ENCODE data around the gene ANAPC7.
"Not testable (repeated sequence)": the region's sequence is repeated elsewhere in the genome, so short reads cannot be mapped to it uniquely, and the experiment has no call there.

Gene ANAPC7

DNA sequence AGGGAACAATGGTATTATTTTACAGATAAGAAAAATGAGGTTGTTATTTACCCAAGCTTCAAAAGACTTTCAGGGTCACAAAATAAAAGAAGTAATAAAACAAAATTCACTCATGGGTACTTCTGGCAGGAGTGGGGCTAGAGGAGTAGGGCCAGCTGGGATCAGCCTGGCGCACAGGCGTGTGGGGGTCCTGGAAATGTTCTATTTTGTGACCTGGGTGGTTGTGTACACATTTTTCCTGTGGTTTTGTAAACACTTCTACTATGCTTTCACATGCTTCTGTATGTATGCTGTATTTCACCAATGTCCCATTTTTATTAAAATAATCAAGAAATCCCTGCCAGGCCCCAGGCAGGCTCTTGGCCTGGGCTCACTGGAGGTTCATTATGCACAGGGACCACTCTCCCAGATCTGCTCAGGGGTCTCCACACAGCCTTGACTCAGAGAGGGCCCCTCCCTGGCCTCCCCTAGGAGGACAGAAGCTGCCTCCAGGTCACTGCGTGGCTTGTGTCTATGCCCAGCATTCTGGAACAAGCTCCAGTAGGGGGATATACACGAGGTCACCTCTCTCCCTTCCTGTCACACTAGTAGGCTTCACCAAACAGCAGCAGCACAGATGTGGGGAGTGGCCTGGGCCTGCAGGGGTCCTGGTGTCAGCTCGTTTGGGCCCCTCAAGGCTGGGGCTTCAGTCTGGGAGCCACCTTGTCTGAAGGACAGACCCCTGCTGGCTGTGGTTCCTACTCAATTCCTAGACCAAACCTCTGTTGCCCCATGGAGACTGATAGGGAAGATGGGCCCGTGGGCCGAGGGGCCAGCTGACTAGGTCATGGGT, 37.8 kb downstream of the ANAPC7 start:
- DNase-seq (ENCODE audit: low read depth): no peak
- TF ChIP-seq, protein P1, sequence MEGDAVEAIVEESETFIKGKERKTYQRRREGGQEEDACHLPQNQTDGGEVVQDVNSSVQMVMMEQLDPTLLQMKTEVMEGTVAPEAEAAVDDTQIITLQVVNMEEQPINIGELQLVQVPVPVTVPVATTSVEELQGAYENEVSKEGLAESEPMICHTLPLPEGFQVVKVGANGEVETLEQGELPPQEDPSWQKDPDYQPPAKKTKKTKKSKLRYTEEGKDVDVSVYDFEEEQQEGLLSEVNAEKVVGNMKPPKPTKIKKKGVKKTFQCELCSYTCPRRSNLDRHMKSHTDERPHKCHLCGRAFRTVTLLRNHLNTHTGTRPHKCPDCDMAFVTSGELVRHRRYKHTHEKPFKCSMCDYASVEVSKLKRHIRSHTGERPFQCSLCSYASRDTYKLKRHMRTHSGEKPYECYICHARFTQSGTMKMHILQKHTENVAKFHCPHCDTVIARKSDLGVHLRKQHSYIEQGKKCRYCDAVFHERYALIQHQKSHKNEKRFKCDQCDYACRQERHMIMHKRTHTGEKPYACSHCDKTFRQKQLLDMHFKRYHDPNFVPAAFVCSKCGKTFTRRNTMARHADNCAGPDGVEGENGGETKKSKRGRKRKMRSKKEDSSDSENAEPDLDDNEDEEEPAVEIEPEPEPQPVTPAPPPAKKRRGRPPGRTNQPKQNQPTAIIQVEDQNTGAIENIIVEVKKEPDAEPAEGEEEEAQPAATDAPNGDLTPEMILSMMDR (IDR thresholded peaks at IDR 0.05; ENCODE audit: low read length, missing control alignments): no peak
- H3K4me3 ChIP-seq (replicated peaks; ENCODE audit: low read depth, low read length): no peak overlapping the region

GRCh38 chr12:110361216-110361615, 42.3 kb downstream of the ANAPC7 start:
- DNase-seq (ENCODE audit: low read depth): no peak
- TF ChIP-seq, protein P1 (IDR thresholded peaks at IDR 0.05; ENCODE audit: low read length, missing control alignments): no peak
- H3K4me3 ChIP-seq (replicated peaks; ENCODE audit: low read depth, low read length): no peak overlapping the region

DNA sequence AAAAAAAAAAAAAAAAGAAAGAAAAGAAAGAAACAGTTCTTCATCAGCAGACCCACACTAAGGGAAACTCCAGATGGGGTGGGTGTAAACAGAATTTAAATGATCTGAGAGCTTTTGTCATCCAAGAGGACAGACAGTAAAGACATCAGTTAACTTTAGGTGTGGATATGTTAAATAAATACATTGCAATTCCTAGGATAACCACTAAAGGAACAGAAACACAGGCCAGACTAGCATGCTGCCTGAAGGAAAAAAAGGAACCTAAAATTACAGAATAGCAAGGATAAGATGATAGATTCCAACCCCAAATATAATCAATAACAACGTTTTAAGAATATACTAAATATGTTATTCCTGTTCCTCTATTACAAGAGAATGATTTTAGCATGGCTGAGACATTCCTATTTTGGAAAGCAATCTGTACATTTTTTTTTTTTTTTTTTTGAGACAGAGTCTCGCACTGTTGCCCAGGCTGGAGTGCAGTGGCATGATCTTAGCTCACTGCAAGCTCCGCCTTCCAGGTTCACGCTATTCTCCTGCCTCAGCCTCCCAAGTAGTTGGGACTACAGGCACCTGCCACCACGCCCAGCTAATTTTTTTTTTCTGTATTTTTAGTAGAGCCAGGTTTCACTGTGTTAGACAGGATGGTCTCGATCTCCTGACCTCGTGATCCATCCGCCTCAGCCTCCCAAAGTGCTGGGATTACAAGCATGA, 45.0 kb downstream of the ANAPC7 start:
- H3K4me3 ChIP-seq (replicated peaks; ENCODE audit: low read depth, low read length): not testable (repeated sequence)
- DNase-seq (ENCODE audit: low read depth): peak; percentile 29
- TF ChIP-seq, protein P1 (IDR thresholded peaks at IDR 0.05; ENCODE audit: low read length, missing control alignments): peak; percentile 38

GRCh38 chr12:110355073-110355472, 48.4 kb downstream of the ANAPC7 start:
- TF ChIP-seq, protein P1 (IDR thresholded peaks at IDR 0.05; ENCODE audit: low read length, missing control alignments): peak; percentile 26
- no peak for DNase-seq (ENCODE audit: low read depth)
- H3K4me3 ChIP-seq (replicated peaks; ENCODE audit: low read depth, low read length): no peak overlapping the region

DNA sequence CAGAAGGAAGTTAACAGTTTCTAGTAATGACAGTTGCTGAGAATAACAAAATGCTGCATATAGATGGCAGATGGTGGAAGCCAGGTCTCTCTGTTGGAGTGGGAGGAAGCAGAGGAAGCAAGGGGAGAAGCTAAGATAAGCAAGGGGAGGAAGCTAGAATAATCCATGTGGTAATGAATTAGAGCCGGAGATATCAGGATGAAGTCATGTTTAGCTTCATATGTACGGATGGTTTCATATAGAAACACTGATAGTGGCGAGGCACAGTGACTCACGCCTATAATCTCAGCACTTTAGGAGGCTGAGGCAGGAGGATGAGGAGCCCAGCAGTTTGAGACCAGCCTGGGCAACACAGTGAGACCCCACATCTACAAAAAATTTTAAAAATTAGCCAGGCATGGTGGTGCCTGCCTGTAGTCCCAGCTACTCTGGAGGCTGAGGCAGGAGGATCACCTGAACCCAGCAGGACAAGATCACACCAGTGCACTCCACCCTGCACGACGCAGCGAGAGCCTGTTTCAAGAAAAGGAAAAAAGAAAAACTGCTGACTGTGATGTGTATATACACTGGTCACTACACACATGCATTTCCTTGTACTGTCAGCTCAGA, 49.2 kb downstream of the ANAPC7 start:
- TF ChIP-seq, protein P1 (IDR thresholded peaks at IDR 0.05; ENCODE audit: low read length, missing control alignments): no peak
- DNase-seq (ENCODE audit: low read depth): peak; percentile 68
- no peak overlapping the region for H3K4me3 ChIP-seq (replicated peaks; ENCODE audit: low read depth, low read length)

- no peak for DNase-seq (ENCODE audit: low read depth)
- TF ChIP-seq, protein P1 (IDR thresholded peaks at IDR 0.05; ENCODE audit: low read length, missing control alignments): no peak
- H3K4me3 ChIP-seq (replicated peaks; ENCODE audit: low read depth, low read length): no peak overlapping the region
Observed at GRCh38 chr12:110353211-110353965, 50.1 kb downstream of the ANAPC7 start.
